Measurements from ENCODE around the gene CDK14. TPM values are rescaled to one million over a fixed set of nuclear protein-coding genes. Genes with fewer than 3 reads are reported as not detected.
"Not testable (repeated sequence)": the region's sequence is repeated elsewhere in the genome, so short reads cannot be mapped to it uniquely, and the experiment has no call there.

The CDK14 gene
- total RNA-seq, 1 donor from 2014 or later, result 58.6 TPM

DNA sequence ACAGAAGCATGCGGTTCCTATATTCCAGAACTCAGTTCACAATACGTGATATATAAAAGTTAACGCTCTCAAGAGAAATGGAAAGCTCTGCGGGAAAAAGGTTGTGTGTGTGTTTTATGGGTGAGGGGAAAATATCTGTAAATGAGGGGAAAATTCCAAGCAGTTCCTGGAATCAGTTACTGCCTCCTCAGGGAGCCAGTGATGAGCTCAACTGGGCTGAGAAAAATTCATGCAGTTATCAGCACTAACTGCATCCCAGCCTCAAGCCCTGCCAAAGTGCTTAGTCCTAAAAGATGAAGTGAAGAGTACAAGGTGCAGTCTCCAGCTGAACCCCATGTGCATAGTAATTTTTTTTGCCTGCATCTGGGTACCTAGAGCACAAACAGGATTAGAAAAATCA, 191.9 kb downstream of the CDK14 start:
- ATAC-seq, result no peak
- intact Hi-C loops (cut with DNase I), result no loop called here
- no peaks in the 10 kb centered on the region for H3K27me3 ChIP-seq (ENCODE audit: low read depth)
- no peak overlapping the region for H3K4me3 ChIP-seq
- no peaks in the 10 kb centered on the region for H3K9me3 ChIP-seq
- DNase-seq, result no peak
- no peaks in the 10 kb centered on the region for H3K4me1 ChIP-seq
- TF ChIP-seq, protein P1, sequence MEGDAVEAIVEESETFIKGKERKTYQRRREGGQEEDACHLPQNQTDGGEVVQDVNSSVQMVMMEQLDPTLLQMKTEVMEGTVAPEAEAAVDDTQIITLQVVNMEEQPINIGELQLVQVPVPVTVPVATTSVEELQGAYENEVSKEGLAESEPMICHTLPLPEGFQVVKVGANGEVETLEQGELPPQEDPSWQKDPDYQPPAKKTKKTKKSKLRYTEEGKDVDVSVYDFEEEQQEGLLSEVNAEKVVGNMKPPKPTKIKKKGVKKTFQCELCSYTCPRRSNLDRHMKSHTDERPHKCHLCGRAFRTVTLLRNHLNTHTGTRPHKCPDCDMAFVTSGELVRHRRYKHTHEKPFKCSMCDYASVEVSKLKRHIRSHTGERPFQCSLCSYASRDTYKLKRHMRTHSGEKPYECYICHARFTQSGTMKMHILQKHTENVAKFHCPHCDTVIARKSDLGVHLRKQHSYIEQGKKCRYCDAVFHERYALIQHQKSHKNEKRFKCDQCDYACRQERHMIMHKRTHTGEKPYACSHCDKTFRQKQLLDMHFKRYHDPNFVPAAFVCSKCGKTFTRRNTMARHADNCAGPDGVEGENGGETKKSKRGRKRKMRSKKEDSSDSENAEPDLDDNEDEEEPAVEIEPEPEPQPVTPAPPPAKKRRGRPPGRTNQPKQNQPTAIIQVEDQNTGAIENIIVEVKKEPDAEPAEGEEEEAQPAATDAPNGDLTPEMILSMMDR (IDR thresholded peaks at IDR 0.05), result no peak
- H3K27ac ChIP-seq, result no peak overlapping the region
- no peaks in the 10 kb centered on the region for H3K36me3 ChIP-seq

DNA sequence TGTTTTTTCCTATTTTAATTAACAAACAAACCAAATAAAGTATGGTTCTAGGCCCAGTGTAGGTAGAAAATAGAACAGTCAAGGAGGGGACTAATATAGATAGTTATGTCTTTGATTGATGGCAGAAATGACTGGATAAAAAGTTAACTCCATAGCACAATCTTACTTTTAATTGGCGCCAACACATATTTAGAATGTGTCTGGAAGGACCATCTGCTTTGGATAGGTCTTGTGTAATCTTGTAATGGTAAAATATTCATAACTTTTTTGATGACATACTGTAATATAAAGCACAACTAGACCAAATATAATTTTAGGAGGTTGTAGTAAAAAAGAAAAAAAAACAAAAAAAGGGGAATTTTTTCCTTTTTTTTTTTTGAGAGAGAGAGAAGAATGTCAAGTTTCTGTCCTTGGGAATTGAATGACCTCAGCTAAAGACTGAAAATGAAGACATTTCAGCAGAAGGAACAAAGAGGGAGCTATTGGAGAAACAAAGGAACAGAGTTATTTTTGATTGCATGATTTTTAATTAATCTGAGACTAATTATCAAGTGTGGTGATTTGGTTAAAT, 193.7 kb downstream of the CDK14 start:
- no peak for ATAC-seq
- H3K27ac ChIP-seq, result no peak overlapping the region
- H3K27me3 ChIP-seq (ENCODE audit: low read depth), result no peaks in the 10 kb centered on the region
- H3K9me3 ChIP-seq, result peaks cover 11% of the 10 kb centered on the region
- intact Hi-C loops (cut with DNase I), result no loop called here
- no peak for DNase-seq
- H3K4me1 ChIP-seq, result no peaks in the 10 kb centered on the region
- H3K36me3 ChIP-seq, result no peaks in the 10 kb centered on the region
- no peak overlapping the region for H3K4me3 ChIP-seq
- TF ChIP-seq, protein P1 (IDR thresholded peaks at IDR 0.05), result no peak

DNA sequence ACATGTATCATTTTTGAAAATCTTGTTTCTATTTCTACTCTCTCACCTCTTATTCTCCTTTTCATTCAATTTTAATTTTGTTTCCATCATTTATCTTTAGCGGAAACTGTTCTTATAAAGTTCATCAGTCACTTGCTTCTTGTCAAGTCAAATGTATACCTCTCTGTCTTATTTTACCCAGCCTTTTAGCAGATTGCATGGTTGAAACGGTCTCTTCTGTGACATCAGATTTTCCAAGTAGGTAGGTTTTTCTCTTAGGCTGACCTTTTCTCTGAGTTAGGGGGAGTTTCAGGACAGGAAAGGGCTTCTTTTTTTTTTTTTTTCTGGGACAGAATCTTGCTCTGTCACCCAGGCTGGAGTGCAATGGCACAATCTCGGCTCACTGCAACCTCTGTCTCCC, 195.5 kb downstream of the CDK14 start:
- H3K9me3 ChIP-seq, result peaks cover 11% of the 10 kb centered on the region
- intact Hi-C loops (cut with DNase I), result no loop called here
- ATAC-seq (no peak), DNase-seq (no peak)
- no peak overlapping the region for H3K4me3 ChIP-seq
- no peaks in the 10 kb centered on the region for H3K36me3 ChIP-seq
- H3K4me1 ChIP-seq, result no peaks in the 10 kb centered on the region
- H3K27me3 ChIP-seq (ENCODE audit: low read depth), result no peaks in the 10 kb centered on the region
- H3K27ac ChIP-seq, result no peak overlapping the region
- TF ChIP-seq, protein P1 (IDR thresholded peaks at IDR 0.05), result no peak

GRCh38 chr7:90792301-90792700, 196.2 kb downstream of the CDK14 start:
- DNase-seq (no peak), ATAC-seq (no peak)
- H3K9me3 ChIP-seq, result peaks cover 11% of the 10 kb centered on the region
- H3K4me3 ChIP-seq, result no peak overlapping the region
- TF ChIP-seq, protein P1 (IDR thresholded peaks at IDR 0.05), result no peak
- no peak overlapping the region for H3K27ac ChIP-seq
- H3K27me3 ChIP-seq (ENCODE audit: low read depth), result no peaks in the 10 kb centered on the region
- no peaks in the 10 kb centered on the region for H3K36me3 ChIP-seq
- intact Hi-C loops (cut with DNase I), result no loop called here
- H3K4me1 ChIP-seq, result no peaks in the 10 kb centered on the region

GRCh38 chr7:90794234-90794633, 198.1 kb downstream of the CDK14 start:
- H3K4me1 ChIP-seq; H3K27ac ChIP-seq; H3K27me3 ChIP-seq (ENCODE audit: low read depth); ATAC-seq; H3K36me3 ChIP-seq; H3K4me3 ChIP-seq; intact Hi-C loops (cut with DNase I); DNase-seq: not testable (repeated sequence)
- peaks cover 11% of the 10 kb centered on the region for H3K9me3 ChIP-seq

DNA sequence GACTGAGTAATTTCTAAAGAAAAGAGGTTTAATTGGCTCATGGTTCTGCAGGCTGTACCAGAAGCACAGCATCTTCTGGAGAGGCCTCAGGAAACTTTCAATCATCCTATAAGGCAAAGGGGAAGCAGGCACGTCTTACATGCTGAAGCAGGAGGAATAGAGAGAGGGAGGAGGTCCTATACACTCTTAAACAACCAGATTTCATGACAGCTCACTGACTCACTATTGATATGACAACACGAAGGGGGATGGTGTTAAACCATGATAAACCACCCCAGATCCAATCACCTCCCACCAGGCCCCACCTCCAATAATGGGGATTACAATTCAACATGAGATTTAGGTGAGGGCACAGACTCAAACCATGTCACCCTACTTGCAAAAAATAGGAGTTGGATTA, 201.5 kb downstream of the CDK14 start:
- TF ChIP-seq, protein P1 (IDR thresholded peaks at IDR 0.05), result no peak
- DNase-seq, result no peak
- no peak overlapping the region for H3K27ac ChIP-seq
- intact Hi-C loops (cut with DNase I), result no loop called here
- H3K9me3 ChIP-seq, result peaks cover 11% of the 10 kb centered on the region
- H3K4me3 ChIP-seq, result no peak overlapping the region
- H3K27me3 ChIP-seq (ENCODE audit: low read depth), result no peaks in the 10 kb centered on the region
- ATAC-seq, result no peak
- no peaks in the 10 kb centered on the region for H3K4me1 ChIP-seq
- no peaks in the 10 kb centered on the region for H3K36me3 ChIP-seq

All from lower lobe of right lung (tissue), 2 donors.